Measurements from ENCODE around the gene CTNNA3.

The CTNNA3 gene

DNA sequence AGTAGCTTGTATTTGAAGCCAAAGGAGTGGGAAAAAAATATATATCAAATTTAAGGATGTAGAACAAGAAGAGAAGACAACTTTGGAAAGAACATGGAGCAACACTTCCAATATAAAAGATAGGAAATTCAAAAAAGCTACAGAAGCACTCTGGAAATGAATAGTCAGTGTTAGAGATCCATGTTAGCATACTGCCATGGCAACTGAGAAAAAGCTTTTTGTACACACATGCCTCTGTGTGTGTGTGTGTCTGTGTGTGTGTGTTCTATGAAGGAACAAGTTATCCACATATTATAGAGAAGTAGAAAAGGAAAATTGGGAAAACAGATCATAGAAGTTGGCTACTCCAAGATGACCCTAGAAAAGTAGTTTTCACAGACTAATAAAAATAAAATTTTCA lies 673.9 kb downstream of the CTNNA3 start:
- no peaks in the 10 kb centered on the region for H3K27me3 ChIP-seq (ENCODE audit: control insufficient read depth, low read length)

DNA sequence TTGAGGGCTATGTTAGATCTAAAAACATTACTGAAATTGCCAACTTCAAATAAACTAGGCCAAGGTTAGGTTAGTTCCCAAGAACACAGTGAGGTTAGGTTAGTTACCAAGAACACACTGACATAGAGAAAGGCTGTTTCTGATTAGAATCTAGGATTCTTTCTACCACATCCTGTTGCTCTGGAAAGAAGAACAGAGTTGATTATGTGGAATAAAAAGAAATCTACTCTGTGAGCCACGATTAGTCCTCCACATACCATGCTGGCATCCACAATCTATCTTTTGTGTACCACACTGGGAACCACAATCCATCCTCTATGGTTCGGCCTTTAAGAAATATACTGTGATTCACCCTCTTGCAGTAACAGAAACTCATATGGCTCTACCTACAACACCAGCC lies 678.8 kb downstream of the CTNNA3 start:
- Histone ChIP-seq H3K79me2 (ENCODE audit: control insufficient read depth, low read length) (no peaks in the 10 kb centered on the region), H4K20me1 (ENCODE audit: control insufficient read depth, insufficient read depth, low read depth, low read length) (no peaks in the 10 kb centered on the region), H3K27me3 (ENCODE audit: control insufficient read depth, low read length) (no peaks in the 10 kb centered on the region), H3F3A (ENCODE audit: control insufficient read depth, insufficient read depth) (no peaks in the 10 kb centered on the region), H3K4me3 (ENCODE audit: low read length) (no peak overlapping the region), H3K27ac (ENCODE audit: low read depth, low read length) (no peak overlapping the region), H3K4me1 (ENCODE audit: control insufficient read depth, low read length) (no peaks in the 10 kb centered on the region), H3K9me2 (replicated peaks; ENCODE audit: control insufficient read depth, low read length) (no peaks in the 10 kb centered on the region), H3K4me2 (ENCODE audit: low read length) (no peak overlapping the region), H3K36me3 (ENCODE audit: control insufficient read depth, low read length) (no peaks in the 10 kb centered on the region), H3K9me3 (ENCODE audit: control insufficient read depth, insufficient read depth, low read length) (no peaks in the 10 kb centered on the region)
- TF ChIP-seq EZH2phosphoT487 (IDR thresholded peaks at IDR 0.05; ENCODE audit: borderline replicate concordance, low read length): no peak
- TF ChIP-seq, protein P1, sequence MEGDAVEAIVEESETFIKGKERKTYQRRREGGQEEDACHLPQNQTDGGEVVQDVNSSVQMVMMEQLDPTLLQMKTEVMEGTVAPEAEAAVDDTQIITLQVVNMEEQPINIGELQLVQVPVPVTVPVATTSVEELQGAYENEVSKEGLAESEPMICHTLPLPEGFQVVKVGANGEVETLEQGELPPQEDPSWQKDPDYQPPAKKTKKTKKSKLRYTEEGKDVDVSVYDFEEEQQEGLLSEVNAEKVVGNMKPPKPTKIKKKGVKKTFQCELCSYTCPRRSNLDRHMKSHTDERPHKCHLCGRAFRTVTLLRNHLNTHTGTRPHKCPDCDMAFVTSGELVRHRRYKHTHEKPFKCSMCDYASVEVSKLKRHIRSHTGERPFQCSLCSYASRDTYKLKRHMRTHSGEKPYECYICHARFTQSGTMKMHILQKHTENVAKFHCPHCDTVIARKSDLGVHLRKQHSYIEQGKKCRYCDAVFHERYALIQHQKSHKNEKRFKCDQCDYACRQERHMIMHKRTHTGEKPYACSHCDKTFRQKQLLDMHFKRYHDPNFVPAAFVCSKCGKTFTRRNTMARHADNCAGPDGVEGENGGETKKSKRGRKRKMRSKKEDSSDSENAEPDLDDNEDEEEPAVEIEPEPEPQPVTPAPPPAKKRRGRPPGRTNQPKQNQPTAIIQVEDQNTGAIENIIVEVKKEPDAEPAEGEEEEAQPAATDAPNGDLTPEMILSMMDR (IDR thresholded peaks at IDR 0.05; ENCODE audit: low read depth, low read length, poor library complexity, severe bottlenecking): no peak

More for the DNA sequence above, 673.9 kb downstream of the CTNNA3 start:
- no peak overlapping the region for H3K4me2 ChIP-seq (ENCODE audit: low read length)
- H4K20me1 ChIP-seq (ENCODE audit: control insufficient read depth, insufficient read depth, low read depth, low read length): no peaks in the 10 kb centered on the region
- no peak overlapping the region for H3K4me3 ChIP-seq (ENCODE audit: low read length)
- H3K9me2 ChIP-seq (replicated peaks; ENCODE audit: control insufficient read depth, low read length): no peaks in the 10 kb centered on the region
- H3K27ac ChIP-seq (ENCODE audit: low read depth, low read length): no peak overlapping the region
- H3K36me3 ChIP-seq (ENCODE audit: control insufficient read depth, low read length): no peaks in the 10 kb centered on the region
- H3K79me2 ChIP-seq (ENCODE audit: control insufficient read depth, low read length): no peaks in the 10 kb centered on the region
- no peaks in the 10 kb centered on the region for H3F3A ChIP-seq (ENCODE audit: control insufficient read depth, insufficient read depth)
- H3K4me1 ChIP-seq (ENCODE audit: control insufficient read depth, low read length): no peaks in the 10 kb centered on the region
- no peaks in the 10 kb centered on the region for H3K9me3 ChIP-seq (ENCODE audit: control insufficient read depth, insufficient read depth, low read length)
- TF ChIP-seq, protein P1 (IDR thresholded peaks at IDR 0.05; ENCODE audit: low read depth, low read length, poor library complexity, severe bottlenecking): no peak
- TF ChIP-seq EZH2phosphoT487 (IDR thresholded peaks at IDR 0.05; ENCODE audit: borderline replicate concordance, low read length): no peak

DNA sequence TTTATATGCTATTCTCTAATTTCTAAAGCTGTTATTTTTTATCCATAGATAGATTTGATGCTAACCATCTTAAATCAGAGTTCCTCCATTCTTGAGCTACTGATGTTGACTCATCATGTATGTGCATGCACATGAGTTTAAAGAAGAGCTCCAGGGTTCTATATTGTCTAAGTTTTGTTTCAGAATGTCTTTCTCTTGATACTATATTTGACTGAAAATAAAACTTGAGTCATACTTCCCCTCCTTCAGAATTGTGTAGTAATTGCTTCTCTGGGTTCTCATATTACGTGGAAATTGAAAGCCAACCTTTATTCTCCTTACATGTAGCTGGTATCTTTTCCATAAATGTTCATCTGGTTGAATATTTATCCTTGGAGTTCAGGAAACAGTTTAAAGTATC lies 680.8 kb downstream of the CTNNA3 start:
- Histone ChIP-seq H3K4me2 (ENCODE audit: low read length) (no peak overlapping the region), H3K36me3 (ENCODE audit: control insufficient read depth, low read length) (no peaks in the 10 kb centered on the region), H3K4me1 (ENCODE audit: control insufficient read depth, low read length) (no peaks in the 10 kb centered on the region), H3K9me3 (ENCODE audit: control insufficient read depth, insufficient read depth, low read length) (no peaks in the 10 kb centered on the region), H3F3A (ENCODE audit: control insufficient read depth, insufficient read depth) (no peaks in the 10 kb centered on the region), H3K4me3 (ENCODE audit: low read length) (no peak overlapping the region), H4K20me1 (ENCODE audit: control insufficient read depth, insufficient read depth, low read depth, low read length) (no peaks in the 10 kb centered on the region), H3K79me2 (ENCODE audit: control insufficient read depth, low read length) (no peaks in the 10 kb centered on the region), H3K27me3 (ENCODE audit: control insufficient read depth, low read length) (no peaks in the 10 kb centered on the region), H3K27ac (ENCODE audit: low read depth, low read length) (no peak overlapping the region), H3K9me2 (replicated peaks; ENCODE audit: control insufficient read depth, low read length) (no peaks in the 10 kb centered on the region)
- TF ChIP-seq, protein P1 (IDR thresholded peaks at IDR 0.05; ENCODE audit: low read depth, low read length, poor library complexity, severe bottlenecking): no peak
- TF ChIP-seq EZH2phosphoT487 (IDR thresholded peaks at IDR 0.05; ENCODE audit: borderline replicate concordance, low read length): no peak

DNA sequence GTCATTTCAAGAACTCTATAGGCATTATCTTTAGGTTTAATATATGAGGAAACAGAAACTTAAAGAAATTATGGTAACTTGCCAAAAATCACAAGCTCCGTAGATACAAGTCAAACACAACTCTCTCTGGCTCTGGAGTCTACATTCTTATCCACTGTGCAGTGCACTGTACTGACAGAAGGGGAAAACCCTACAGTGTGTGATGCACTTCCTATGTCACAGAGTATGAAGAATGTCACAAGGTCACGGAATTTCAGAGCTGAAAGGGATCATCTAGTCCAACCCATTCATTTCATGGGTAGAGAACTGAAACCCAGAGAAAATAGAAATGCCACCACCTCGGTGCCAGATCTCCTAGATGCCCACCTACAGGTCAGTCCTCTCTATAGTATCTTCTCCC lies 684.0 kb downstream of the CTNNA3 start:
- Histone ChIP-seq H3F3A (ENCODE audit: control insufficient read depth, insufficient read depth) (no peaks in the 10 kb centered on the region), H4K20me1 (ENCODE audit: control insufficient read depth, insufficient read depth, low read depth, low read length) (no peaks in the 10 kb centered on the region), H3K4me3 (ENCODE audit: low read length) (no peak overlapping the region), H3K27me3 (ENCODE audit: control insufficient read depth, low read length) (no peaks in the 10 kb centered on the region), H3K9me3 (ENCODE audit: control insufficient read depth, insufficient read depth, low read length) (no peaks in the 10 kb centered on the region), H3K27ac (ENCODE audit: low read depth, low read length) (no peak overlapping the region), H3K4me2 (ENCODE audit: low read length) (no peak overlapping the region), H3K79me2 (ENCODE audit: control insufficient read depth, low read length) (no peaks in the 10 kb centered on the region), H3K9me2 (replicated peaks; ENCODE audit: control insufficient read depth, low read length) (no peaks in the 10 kb centered on the region), H3K4me1 (ENCODE audit: control insufficient read depth, low read length) (no peaks in the 10 kb centered on the region), H3K36me3 (ENCODE audit: control insufficient read depth, low read length) (no peaks in the 10 kb centered on the region)
- TF ChIP-seq EZH2phosphoT487 (IDR thresholded peaks at IDR 0.05; ENCODE audit: borderline replicate concordance, low read length): no peak
- TF ChIP-seq, protein P1 (IDR thresholded peaks at IDR 0.05; ENCODE audit: low read depth, low read length, poor library complexity, severe bottlenecking): no peak

Measured in DOHH2 (cell line).